GM12874 (cell line): ENCODE data around the gene NR3C2.

ENCODE experiments used
- TF ChIP-seq, protein P1 (sequence below): IDR thresholded peaks from 2 replicates; pipeline ENCODE4 v1.5.1; 2011; ENCODE audit warnings: low read depth, mild to moderate bottlenecking, control low read depth, low read length, moderate library complexity; ENCODE audit not compliant: insufficient read depth

The NR3C2 gene

GRCh38 chr4:148103597-148104355 lies 338.4 kb downstream of the NR3C2 start:
- TF ChIP-seq, protein P1, sequence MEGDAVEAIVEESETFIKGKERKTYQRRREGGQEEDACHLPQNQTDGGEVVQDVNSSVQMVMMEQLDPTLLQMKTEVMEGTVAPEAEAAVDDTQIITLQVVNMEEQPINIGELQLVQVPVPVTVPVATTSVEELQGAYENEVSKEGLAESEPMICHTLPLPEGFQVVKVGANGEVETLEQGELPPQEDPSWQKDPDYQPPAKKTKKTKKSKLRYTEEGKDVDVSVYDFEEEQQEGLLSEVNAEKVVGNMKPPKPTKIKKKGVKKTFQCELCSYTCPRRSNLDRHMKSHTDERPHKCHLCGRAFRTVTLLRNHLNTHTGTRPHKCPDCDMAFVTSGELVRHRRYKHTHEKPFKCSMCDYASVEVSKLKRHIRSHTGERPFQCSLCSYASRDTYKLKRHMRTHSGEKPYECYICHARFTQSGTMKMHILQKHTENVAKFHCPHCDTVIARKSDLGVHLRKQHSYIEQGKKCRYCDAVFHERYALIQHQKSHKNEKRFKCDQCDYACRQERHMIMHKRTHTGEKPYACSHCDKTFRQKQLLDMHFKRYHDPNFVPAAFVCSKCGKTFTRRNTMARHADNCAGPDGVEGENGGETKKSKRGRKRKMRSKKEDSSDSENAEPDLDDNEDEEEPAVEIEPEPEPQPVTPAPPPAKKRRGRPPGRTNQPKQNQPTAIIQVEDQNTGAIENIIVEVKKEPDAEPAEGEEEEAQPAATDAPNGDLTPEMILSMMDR, result no peak

- TF ChIP-seq, protein P1, result no peak
Measured at GRCh38 chr4:148101790-148102189, 340.4 kb downstream of the NR3C2 start.

- TF ChIP-seq, protein P1, result no peak
Measured at GRCh38 chr4:148101235-148101634, 341.0 kb downstream of the NR3C2 start.

GRCh38 chr4:148097801-148098200 lies 344.4 kb downstream of the NR3C2 start:
- TF ChIP-seq, protein P1, result no peak

DNA sequence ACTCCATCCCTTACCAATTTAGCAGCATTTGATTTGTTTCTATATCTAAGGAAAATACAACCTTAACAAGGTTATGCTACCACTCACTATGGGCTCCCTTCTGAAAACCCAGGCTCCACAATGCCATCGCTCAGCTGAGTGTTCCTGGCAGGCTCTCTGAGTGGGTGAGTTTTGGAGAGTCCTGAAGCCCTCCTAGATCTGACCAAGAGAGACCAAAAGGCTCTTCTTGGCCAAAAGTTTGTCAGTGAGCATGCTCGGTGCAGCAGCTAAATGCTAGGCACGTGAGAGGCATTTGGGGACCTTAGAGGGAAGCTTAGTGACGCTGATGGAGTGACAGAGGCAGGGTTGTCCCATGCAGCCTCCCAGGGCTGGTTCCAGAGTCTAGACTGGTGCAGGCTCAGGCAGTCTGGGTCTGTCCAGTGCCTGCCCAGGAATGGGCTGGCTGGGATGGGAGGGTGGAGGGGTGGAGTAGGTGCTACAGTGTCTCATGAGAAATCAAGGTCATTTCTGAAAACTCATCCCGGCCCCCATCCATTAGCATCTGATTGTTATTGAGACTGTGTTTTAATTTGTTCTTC lies 346.8 kb downstream of the NR3C2 start:
- TF ChIP-seq, protein P1, result no peak

- TF ChIP-seq, protein P1, result no peak
Measured at GRCh38 chr4:148094149-148094548, 348.1 kb downstream of the NR3C2 start.

DNA sequence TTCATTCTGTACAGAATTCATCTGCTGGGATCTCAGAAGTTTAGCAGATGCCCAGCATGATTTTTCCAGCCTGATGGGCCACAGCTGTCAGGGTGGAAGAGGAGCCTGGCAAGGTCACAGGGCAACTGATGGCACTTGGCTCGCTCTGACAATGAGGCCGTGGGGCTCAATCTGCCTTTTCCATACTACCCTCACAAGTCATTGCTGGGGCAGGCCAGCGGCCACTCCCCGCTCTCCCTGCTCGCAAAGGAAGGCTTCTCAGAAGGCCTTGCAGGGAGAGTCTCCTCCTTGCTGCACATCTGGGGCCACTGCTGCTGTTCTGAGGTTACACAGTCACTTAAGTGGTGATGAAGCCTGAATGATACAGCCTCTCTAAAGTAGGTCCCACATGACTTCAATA lies 349.1 kb downstream of the NR3C2 start:
- TF ChIP-seq, protein P1, result no peak
